Effector CD8-positive, alpha-beta T cell (primary cell): ENCODE measurements around the gene GSTT4.
"Not testable (repeated sequence)": the region's sequence is repeated elsewhere in the genome, so short reads cannot be mapped to it uniquely, and the experiment has no call there.

Source experiments
- DNase-seq: peaks from one replicate; lab custom pipeline; 2025; lab: John Stamatoyannopoulos, UW

Gene GSTT4

GRCh38 chr22:23953485-23953884, 51.8 kb downstream of the GSTT4 start:
- not testable (repeated sequence) for DNase-seq

- not testable (repeated sequence) for DNase-seq
Observed at GRCh38 chr22:23952794-23953405, 52.4 kb downstream of the GSTT4 start.

GRCh38 chr22:23951383-23951782, 53.9 kb downstream of the GSTT4 start:
- DNase-seq, result not testable (repeated sequence)

GRCh38 chr22:23949764-23950163, 55.5 kb downstream of the GSTT4 start:
- not testable (repeated sequence) for DNase-seq
